OCI-LY1 (cell line): ENCODE measurements around the gene SPATA21.

Experiments used
- EZH2 ChIP-seq: fragments of 200-600 bp; sonication (generic), shearing (Covaris generic); IDR thresholded peaks from 2 replicates; pipeline ENCODE4 v1.8.0; 2017; ENCODE audit warnings: borderline replicate concordance, mixed run types, mild to moderate bottlenecking, antibody characterized with exemption, low read length, moderate library complexity, mixed read lengths
- TF ChIP-seq, protein P1 (sequence below): fragments of 200-600 bp; sonication (generic), shearing (Covaris generic); IDR thresholded peaks from 2 replicates; pipeline ENCODE4 v1.5.1; 2017; ENCODE audit warnings: mild to moderate bottlenecking, antibody characterized with exemption, low read length, moderate library complexity, mixed read lengths

DNA sequence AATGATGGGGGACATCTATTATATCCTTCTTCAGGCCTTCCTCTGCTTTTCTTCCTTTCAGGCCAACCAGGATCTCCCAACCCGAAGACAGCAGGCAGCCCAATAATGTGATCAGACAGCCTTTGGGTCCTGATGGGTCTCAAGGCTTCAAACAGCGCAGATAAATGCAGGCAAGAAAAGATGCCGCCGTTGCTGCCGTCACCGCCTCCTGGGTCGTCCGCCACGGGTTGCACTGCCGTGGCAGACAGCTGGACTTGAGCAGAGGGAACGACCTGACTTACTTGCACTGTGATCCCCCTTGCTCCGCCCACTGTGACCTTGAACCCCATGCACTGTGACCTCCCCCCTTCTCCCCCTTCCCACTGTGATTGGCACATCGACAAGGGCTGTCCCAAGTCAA is 42.2 kb downstream of the SPATA21 start:
- TF ChIP-seq, protein P1, sequence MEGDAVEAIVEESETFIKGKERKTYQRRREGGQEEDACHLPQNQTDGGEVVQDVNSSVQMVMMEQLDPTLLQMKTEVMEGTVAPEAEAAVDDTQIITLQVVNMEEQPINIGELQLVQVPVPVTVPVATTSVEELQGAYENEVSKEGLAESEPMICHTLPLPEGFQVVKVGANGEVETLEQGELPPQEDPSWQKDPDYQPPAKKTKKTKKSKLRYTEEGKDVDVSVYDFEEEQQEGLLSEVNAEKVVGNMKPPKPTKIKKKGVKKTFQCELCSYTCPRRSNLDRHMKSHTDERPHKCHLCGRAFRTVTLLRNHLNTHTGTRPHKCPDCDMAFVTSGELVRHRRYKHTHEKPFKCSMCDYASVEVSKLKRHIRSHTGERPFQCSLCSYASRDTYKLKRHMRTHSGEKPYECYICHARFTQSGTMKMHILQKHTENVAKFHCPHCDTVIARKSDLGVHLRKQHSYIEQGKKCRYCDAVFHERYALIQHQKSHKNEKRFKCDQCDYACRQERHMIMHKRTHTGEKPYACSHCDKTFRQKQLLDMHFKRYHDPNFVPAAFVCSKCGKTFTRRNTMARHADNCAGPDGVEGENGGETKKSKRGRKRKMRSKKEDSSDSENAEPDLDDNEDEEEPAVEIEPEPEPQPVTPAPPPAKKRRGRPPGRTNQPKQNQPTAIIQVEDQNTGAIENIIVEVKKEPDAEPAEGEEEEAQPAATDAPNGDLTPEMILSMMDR, result no peak
- TF ChIP-seq EZH2, result no peak
